Neural cell (in vitro differentiated cells): ENCODE measurements around the gene OR52K1.

ENCODE experiments used
- EP300 ChIP-seq: fragments of 450-650 bp; conservative IDR thresholded peaks from 2 replicates; pipeline ENCODE4 v1.6.1; 2014; ENCODE audit warnings: antibody characterized with exemption, mild to moderate bottlenecking, moderate library complexity; ENCODE audit not compliant: poor library complexity, severe bottlenecking
- EZH2 ChIP-seq: fragments of 200-600, 300-800 bp; shearing (Covaris generic), sonication (generic); IDR thresholded peaks from 2 replicates; pipeline ENCODE4 v1.6.1; 2014; ENCODE audit warnings: antibody characterized with exemption, low read length, borderline replicate concordance, mild to moderate bottlenecking; ENCODE audit not compliant: insufficient read depth, poor library complexity, severe bottlenecking
- POLR2AphosphoS5 ChIP-seq: IDR thresholded peaks from 2 replicates; pipeline ENCODE4 v1.6.1; 2012
- RAD21 ChIP-seq: fragments of 450-650 bp; conservative IDR thresholded peaks from 2 replicates; pipeline ENCODE4 v1.6.1; 2014; ENCODE audit warnings: antibody characterized with exemption, mild to moderate bottlenecking, moderate library complexity
- SMC3 ChIP-seq: fragments of 450-650 bp; conservative IDR thresholded peaks from 2 replicates; pipeline ENCODE4 v1.6.1; 2014; ENCODE audit warnings: antibody characterized with exemption, mild to moderate bottlenecking, moderate library complexity; ENCODE audit not compliant: poor library complexity
- TF ChIP-seq, protein P1 (sequence below): fragments of 450-650 bp; IDR thresholded peaks from 2 replicates; pipeline ENCODE4 v1.5.1; 2014; ENCODE audit warnings: antibody characterized with exemption, mild to moderate bottlenecking, moderate library complexity; ENCODE audit not compliant: poor library complexity, severe bottlenecking

GRCh38 chr11:4479644-4480043, 2.8 kb upstream of the OR52K1 start:
- TF ChIP-seq POLR2AphosphoS5 (no peak), EZH2 (no peak), SMC3 (no peak), EP300 (no peak), RAD21 (no peak)
- TF ChIP-seq, protein P1, sequence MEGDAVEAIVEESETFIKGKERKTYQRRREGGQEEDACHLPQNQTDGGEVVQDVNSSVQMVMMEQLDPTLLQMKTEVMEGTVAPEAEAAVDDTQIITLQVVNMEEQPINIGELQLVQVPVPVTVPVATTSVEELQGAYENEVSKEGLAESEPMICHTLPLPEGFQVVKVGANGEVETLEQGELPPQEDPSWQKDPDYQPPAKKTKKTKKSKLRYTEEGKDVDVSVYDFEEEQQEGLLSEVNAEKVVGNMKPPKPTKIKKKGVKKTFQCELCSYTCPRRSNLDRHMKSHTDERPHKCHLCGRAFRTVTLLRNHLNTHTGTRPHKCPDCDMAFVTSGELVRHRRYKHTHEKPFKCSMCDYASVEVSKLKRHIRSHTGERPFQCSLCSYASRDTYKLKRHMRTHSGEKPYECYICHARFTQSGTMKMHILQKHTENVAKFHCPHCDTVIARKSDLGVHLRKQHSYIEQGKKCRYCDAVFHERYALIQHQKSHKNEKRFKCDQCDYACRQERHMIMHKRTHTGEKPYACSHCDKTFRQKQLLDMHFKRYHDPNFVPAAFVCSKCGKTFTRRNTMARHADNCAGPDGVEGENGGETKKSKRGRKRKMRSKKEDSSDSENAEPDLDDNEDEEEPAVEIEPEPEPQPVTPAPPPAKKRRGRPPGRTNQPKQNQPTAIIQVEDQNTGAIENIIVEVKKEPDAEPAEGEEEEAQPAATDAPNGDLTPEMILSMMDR: no peak
